Hindlimb muscle (tissue), 1 donor: ENCODE results near the gene CER1. TPM values are rescaled to one million over a fixed set of nuclear protein-coding genes. Genes with fewer than 3 reads are reported as not detected.
"Not testable (repeated sequence)": the region's sequence is repeated elsewhere in the genome, so short reads cannot be mapped to it uniquely, and the experiment has no call there.

Experiments used
- DNase-seq: peaks from one replicate; pipeline ENCODE4 v3.0.0-alpha.2; 2013
- polyA plus RNA-seq: library from polyadenylated mRNA; unstranded; fragments of 120-200 nt; gene quantifications from one replicate; pipeline ENCODE4 v1.2.1, GENCODE V29; 2013; ENCODE audit not compliant: insufficient read length

Gene CER1
- polyA plus RNA-seq, 1 donor = not detected

- no peak for DNase-seq
These were observed 7.4 kb downstream of the CER1 start for GRCh38 chr9:14715102-14715501.

- no peak for DNase-seq
These were observed 9.3 kb downstream of the CER1 start for GRCh38 chr9:14713187-14713767.

GRCh38 chr9:14710804-14711203, 11.7 kb downstream of the CER1 start:
- no peak for DNase-seq

- DNase-seq = no peak
These were observed 15.9 kb downstream of the CER1 start for GRCh38 chr9:14706530-14707140.

- no peak for DNase-seq
These were observed 17.5 kb downstream of the CER1 start for GRCh38 chr9:14705079-14705478.

GRCh38 chr9:14704281-14704680, 18.3 kb downstream of the CER1 start:
- DNase-seq = no peak

- no peak for DNase-seq
These were observed 20.3 kb downstream of the CER1 start for GRCh38 chr9:14702200-14702720.

GRCh38 chr9:14693251-14693861, 29.2 kb downstream of the CER1 start, which contains the start of gene ZDHHC21:
Gene ZDHHC21, minus strand, starts transcription at chr9:14693432. Its CDS starts 19,092 bp downstream, at chr9:14674340.
- DNase-seq = peak; percentile 63

GRCh38 chr9:14692470-14693250, 29.9 kb downstream of the CER1 start:
- DNase-seq = peak; percentile 43

GRCh38 chr9:14690948-14691730, 31.4 kb downstream of the CER1 start:
- DNase-seq = no peak

GRCh38 chr9:14687042-14687719, 35.4 kb downstream of the CER1 start:
- no peak for DNase-seq

GRCh38 chr9:14686168-14686567, 36.4 kb downstream of the CER1 start:
- no peak for DNase-seq

GRCh38 chr9:14682616-14683015, 39.9 kb downstream of the CER1 start:
- DNase-seq = not testable (repeated sequence)

- no peak for DNase-seq
These were observed 43.8 kb downstream of the CER1 start for GRCh38 chr9:14678776-14679175.

GRCh38 chr9:14677872-14678271, 44.7 kb downstream of the CER1 start:
- DNase-seq = no peak

GRCh38 chr9:14677396-14677795, 45.1 kb downstream of the CER1 start:
- DNase-seq = no peak

GRCh38 chr9:14674630-14675029, 47.9 kb downstream of the CER1 start:
- no peak for DNase-seq

GRCh38 chr9:14671377-14671776, 51.2 kb downstream of the CER1 start:
- DNase-seq = no peak

GRCh38 chr9:14670718-14671117, 51.8 kb downstream of the CER1 start:
- no peak for DNase-seq
